Brain pericyte (primary cell): Measurements from ENCODE around the gene TERT.
"Not testable (repeated sequence)": the region's sequence is repeated elsewhere in the genome, so short reads cannot be mapped to it uniquely, and the experiment has no call there.

Experiments
- DNase-seq: peaks from one replicate; pipeline ENCODE4 v3.0.0-alpha.2; 2012; ENCODE audit warnings: low read depth, low spot score

Gene TERT

GRCh38 chr5:1294206-1294834 is 548 bp downstream of the TERT start:
- DNase-seq = no peak

DNA sequence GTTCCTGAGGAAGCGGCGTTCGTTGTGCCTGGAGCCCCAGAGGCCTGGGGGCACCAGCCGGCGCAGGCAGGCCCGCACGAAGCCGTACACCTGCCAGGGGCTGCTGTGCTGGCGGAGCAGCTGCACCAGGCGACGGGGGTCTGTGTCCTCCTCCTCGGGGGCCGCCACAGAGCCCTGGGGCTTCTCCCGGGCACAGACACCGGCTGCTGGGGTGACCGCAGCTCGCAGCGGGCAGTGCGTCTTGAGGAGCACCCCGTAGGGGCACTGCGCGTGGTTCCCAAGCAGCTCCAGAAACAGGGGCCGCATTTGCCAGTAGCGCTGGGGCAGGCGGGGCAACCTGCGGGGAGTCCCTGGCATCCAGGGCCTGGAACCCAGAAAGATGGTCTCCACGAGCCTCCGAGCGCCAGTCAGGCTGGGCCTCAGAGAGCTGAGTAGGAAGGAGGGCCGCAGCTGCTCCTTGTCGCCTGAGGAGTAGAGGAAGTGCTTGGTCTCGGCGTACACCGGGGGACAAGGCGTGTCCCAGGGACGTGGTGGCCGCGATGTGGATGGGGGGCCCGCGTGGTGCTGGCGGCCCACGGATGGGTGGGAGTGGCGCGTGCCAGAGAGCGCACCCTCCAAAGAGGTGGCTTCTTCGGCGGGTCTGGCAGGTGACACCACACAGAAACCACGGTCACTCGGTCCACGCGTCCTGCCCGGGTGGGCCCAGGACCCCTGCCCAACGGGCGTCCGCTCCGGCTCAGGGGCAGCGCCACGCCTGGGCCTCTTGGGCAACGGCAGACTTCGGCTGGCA is 1.3 kb downstream of the TERT start:
- no peak for DNase-seq

DNA sequence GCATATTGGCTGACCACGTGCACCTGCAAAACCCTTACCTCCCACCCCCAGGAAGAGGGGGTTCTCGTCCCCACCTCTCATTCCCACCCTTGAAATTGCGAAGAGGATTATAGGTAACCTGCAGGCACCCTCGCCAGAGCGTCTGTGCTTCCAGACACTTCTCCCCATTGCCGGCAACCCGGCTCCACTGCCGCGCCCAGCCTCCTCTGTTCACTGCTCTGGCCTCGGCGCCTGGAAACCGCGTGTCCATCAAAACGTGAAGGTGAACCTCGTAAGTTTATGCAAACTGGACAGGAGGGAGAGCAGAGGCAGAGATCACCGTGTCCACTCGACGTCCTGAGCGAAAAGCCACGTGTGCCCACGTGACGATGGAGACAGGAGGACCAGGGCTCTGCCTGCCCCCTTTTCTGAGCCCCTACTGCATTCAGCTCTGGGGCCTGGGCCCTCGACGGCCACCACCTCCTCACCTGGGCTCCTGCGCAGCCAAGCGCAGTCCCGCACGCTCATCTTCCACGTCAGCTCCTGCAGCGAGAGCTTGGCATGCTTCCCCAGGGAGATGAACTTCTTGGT is 1.9 kb downstream of the TERT start:
- DNase-seq = no peak

- no peak for DNase-seq
Observed at GRCh38 chr5:1292139-1292538, 2.7 kb downstream of the TERT start.

GRCh38 chr5:1291611-1292080 is 3.2 kb downstream of the TERT start:
- no peak for DNase-seq

DNA sequence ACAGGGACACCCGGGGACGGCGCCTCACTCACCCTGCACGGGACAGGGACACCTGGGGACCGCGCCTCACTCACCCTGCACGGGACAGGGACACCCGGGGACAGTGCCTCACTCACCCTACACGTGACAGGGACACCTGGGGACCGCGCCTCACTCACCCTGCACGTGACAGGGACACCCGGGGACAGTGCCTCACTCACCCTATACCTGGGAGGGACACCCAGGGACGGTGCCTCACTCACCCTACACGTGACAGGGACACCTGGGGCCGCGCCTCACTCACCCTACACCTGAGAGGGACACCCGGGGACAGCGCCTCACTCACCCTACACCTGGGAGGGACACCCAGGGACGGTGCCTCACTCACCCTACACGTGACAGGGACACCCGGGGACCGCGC is 3.9 kb downstream of the TERT start:
- not testable (repeated sequence) for DNase-seq

DNA sequence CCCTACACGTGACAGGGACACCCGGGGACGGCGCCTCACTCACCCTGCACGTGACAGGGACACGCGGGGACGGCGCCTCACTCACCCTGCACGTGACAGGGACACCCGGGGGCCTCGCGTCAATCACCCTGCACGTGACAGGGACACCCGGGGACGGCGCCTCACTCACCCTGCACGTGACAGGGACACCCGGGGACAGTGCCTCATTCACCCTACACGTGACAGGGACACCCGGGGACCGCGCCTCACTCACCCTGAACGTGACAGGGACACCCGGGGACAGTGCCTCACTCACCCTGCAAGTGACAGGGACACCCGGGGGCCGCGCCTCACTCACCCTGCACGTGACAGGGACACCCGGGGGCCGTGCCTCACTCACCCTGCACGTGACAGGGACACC is 5.3 kb downstream of the TERT start:
- not testable (repeated sequence) for DNase-seq

- no peak for DNase-seq
Observed at GRCh38 chr5:1288439-1289335, 6.2 kb downstream of the TERT start.

- DNase-seq = no peak
Observed at GRCh38 chr5:1285883-1286291, 9.0 kb downstream of the TERT start.

GRCh38 chr5:1285141-1285540 is 9.7 kb downstream of the TERT start:
- no peak for DNase-seq

GRCh38 chr5:1284336-1284970 is 10.4 kb downstream of the TERT start:
- not testable (repeated sequence) for DNase-seq

DNA sequence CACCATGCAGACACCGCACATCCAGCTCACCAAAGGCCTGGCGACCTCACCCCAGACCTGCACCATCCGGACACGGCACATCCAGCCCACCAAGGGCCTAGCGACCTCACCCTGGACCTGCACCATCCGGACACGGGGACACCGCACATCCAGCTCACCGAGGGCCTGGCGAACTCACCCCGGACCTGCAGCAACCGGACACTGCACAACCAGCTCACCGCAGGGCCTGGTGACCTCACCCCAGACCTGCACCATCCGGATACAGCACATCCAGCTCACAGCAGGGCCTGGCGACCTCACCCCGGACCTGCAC is 11.2 kb downstream of the TERT start:
- not testable (repeated sequence) for DNase-seq

DNA sequence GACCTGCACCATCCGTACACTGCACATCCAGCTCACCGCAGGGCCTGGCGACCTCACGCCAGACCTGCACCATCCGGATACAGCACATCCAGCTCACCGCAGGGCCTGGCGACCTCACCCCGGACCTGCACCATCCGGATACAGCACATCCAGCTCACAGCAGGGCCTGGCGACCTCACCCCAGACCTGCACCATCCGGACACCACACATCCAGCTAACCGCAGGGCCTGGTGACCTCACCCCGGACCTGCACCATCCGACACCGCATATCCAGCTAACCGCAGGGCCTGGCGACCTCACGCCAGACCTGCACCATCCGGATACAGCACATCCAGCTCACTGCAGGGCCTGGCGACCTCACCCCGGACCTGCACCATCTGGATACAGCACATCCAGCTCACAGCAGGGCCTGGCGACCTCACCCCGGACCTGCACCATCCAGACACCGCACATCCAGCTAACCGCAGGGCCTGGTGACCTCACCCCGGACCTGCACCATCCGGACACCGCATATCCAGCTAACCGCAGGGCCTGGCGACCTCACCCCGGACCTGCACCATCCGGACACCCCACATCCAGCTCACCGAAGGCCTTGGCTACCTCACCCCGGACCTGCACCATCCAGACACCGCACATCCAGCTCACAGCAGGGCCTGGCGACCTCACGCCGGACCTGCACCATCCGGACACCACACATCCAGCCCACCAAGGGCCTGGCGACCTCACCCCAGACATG is 11.7 kb downstream of the TERT start:
- DNase-seq = not testable (repeated sequence)

DNA sequence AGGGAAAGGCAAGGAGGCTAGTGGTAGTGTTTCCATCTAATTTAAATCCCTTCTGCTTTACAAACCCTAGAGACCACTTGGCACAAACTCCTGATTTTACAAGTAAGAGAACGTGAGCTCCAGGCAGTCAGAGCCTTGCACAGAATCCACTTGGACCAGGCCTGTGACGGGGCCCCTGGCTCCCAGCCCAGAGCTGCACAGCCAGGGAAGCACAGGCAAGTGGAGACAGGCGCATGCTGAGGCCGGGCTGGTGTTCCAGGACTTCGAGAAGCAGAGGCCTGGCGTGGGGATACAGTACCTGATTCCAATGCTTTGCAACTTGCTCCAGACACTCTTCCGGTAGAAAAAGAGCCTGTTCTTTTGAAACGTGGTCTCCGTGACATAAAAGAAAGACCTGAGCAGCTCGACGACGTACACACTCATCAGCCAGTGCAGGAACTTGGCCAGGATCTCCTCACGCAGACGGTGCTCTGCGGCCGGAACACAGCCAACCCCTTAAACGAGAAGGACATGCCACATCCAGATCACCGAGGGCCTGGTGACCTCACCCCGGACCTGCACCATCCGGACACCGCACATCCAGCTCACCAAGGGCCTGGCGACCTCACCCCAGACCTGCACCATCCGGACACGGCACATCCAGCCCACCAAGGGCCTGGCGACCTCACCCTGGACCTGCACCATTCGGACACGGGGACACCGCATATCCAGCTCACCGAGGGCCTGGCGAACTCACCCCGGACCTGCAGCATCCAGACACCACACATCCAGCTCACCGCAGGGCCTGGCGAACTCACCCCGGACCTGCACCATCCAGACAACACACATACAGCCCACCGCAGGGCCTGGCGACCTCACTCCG is 12.5 kb downstream of the TERT start:
- DNase-seq = no peak

GRCh38 chr5:1281038-1281882 is 13.6 kb downstream of the TERT start:
- DNase-seq = no peak

- no peak for DNase-seq
Observed at GRCh38 chr5:1280177-1281037, 14.5 kb downstream of the TERT start.

DNA sequence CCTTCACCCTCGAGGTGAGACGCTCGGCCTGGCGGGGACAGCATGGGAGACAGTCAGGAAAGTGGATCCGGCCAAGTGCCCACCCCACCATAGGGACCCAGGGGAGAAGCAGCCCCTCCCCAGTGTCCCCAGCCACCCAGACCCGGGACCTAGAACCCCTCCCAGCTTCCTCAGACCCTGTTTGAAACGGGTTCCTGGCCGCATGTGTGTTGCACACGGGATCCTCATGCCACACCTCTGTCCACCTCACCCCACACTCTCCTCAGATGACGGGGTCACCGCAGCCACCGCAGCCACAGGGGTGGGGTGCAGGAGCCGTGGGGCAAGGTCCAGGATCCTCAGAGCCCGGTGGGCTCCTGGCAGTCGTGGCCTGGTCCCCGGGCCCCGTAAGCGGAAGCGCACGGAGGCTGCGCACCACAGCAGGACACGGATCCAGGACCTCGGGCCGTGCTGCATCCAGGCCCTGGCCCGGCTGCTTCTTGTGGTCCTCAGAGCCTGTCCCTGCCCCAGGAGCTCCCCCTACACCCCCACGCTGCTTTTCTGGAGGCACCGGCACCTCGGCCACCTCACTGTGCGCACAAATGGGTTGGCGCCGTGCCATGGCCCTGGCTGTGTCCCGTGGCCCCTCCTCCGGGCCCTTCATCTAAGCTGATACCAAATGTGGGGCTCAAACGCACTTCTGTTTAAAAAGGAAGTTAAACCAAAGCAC is 15.3 kb downstream of the TERT start:
- no peak for DNase-seq
